ENCODE data around the gene SYS1. TPM values are rescaled to one million over a fixed set of nuclear protein-coding genes. Genes with fewer than 3 reads are reported as not detected.

Gene SYS1
- total RNA-seq, 6 donors from 2014 or later = 31.0 to 61.4 (median 50.7) TPM

DNA sequence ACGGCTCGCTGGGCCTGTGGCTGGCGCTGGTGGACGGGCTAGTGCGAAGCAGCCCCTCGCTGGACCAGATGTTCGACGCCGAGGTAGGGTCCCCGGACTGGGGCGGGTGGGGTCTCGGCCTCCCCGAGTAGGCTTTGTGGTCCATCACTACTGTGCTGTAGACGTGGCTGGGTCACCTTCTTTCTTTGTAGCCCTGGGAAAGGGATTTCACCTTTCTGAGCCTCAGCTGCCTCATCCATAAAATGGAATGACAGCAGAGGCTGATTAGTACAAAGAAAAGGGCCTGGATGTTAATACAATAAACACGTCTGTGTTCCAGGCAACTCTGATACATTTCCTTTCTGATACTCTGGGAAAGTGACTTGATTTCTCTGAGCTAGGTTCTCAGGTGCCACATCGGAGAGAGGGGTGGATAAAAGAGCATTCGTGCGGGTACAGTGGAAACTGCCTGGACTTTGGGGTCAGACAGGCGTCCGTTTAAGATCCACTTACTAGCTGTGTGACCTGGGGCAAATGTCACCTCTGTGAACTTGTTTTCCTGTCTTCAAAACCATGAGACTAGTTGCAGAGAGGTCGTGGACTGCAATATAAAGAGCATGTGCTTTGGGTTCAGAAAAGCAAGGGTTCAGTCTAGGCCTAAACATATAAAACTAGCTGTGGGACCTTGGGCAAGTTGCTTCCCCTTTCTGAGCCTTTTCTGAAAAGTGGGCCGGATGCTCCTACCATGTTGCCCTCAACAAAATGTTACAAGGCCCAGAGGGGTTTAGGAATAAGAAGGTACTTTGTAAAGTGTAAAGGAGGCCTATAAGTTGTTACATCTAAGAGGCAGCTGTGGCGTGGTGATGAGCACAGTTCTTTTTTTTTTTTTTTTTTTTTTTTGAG, 896 bp downstream of the SYS1 start:
- Histone ChIP-seq H3K4me1 (peaks cover 41 to 82% (median 50%) of the 10 kb centered on the region in 4 donors), H3K36me3 (peaks cover 7 to 34% (median 20%) of the 10 kb centered on the region in 4 donors), H3K27ac (peak overlapping the region; percentile 94 to 98 (median 96)), H3K4me3 (peak overlapping the region; percentile 53 to 81 (median 75)), H3K9me3 (no peaks in the 10 kb centered on the region), H3K27me3 (no peaks in the 10 kb centered on the region)
- no peak for TF ChIP-seq POLR2AphosphoS5 (IDR thresholded peaks at IDR 0.05)
- TF ChIP-seq POLR2A (IDR thresholded peaks at IDR 0.05) = no peak
- no peak for TF ChIP-seq EP300 (IDR thresholded peaks at IDR 0.05)
- TF ChIP-seq, protein P1, sequence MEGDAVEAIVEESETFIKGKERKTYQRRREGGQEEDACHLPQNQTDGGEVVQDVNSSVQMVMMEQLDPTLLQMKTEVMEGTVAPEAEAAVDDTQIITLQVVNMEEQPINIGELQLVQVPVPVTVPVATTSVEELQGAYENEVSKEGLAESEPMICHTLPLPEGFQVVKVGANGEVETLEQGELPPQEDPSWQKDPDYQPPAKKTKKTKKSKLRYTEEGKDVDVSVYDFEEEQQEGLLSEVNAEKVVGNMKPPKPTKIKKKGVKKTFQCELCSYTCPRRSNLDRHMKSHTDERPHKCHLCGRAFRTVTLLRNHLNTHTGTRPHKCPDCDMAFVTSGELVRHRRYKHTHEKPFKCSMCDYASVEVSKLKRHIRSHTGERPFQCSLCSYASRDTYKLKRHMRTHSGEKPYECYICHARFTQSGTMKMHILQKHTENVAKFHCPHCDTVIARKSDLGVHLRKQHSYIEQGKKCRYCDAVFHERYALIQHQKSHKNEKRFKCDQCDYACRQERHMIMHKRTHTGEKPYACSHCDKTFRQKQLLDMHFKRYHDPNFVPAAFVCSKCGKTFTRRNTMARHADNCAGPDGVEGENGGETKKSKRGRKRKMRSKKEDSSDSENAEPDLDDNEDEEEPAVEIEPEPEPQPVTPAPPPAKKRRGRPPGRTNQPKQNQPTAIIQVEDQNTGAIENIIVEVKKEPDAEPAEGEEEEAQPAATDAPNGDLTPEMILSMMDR (IDR thresholded peaks at IDR 0.05) = no peak
- ATAC-seq (ENCODE audit: low FRiP score in 2 of 2) (no peak), DNase-seq (peak in 1 of 2 donors; percentile 12)
- 20 to 26% methylated on average over 19 to 23 of the region's 23 CpGs for WGBS, 2 donors

DNA sequence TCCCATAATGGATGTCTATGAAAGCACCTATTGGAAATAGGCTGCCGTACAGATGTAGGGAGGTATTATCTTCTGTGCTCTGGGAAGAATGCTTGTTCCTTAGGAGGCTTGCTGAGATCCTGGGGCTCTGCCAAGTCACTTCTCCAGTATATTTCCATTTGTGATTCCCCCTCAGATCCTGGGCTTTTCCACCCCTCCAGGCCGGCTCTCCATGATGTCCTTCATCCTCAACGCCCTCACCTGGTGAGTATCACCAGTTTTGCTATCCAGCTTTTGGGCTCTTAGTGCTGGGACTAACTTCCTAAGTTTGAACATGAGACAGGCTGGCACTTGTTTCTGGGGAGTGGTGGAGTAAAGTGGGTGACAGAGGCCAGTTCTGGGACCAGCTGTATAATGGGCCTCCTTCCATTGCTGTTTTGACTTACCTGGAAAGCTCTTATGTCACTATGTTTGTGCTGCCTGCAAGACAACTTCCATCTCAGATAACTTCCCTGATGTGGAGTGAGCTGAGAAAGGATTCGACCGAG, 2.6 kb downstream of the SYS1 start:
- H3K27ac ChIP-seq = no peak overlapping the region
- 84 to 86% methylated on average over 5 of the region's 5 CpGs for WGBS, 2 donors
- TF ChIP-seq EP300 (IDR thresholded peaks at IDR 0.05) = no peak
- TF ChIP-seq POLR2A (IDR thresholded peaks at IDR 0.05) = no peak
- no peak for TF ChIP-seq POLR2AphosphoS5 (IDR thresholded peaks at IDR 0.05)
- TF ChIP-seq, protein P1 (IDR thresholded peaks at IDR 0.05) = no peak
- H3K27me3 ChIP-seq = no peaks in the 10 kb centered on the region
- no peaks in the 10 kb centered on the region for H3K9me3 ChIP-seq
- H3K4me1 ChIP-seq = peaks cover 24 to 69% (median 37%) of the 10 kb centered on the region in 4 donors
- DNase-seq = peak in 1 of 2 donors; percentile 8
- no peak for ATAC-seq (ENCODE audit: low FRiP score in 2 of 2)
- H3K36me3 ChIP-seq = peaks cover 7 to 34% (median 20%) of the 10 kb centered on the region in 4 donors
- H3K4me3 ChIP-seq = no peak overlapping the region

DNA sequence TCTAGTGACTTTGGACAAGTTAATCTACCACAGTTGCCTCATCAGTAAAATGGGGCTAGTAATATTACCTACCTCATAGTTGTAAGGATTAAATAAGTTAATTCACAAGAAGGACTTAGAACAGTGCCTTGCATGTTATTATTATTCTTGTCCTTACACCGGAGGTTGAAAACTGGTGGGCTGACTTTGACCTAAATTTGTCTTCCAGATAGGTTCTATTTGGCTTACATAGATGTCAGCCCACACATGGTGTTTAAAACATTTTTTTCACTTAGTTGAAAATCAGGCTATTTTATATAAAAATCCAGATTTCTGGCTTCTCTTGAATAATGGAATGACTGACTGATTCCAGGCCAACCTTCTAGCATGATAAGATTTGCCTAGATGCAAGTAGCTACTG, 3.2 kb downstream of the SYS1 start:
- Histone ChIP-seq H3K9me3 (no peaks in the 10 kb centered on the region), H3K4me1 (peaks cover 23 to 62% (median 35%) of the 10 kb centered on the region in 4 donors), H3K27ac (no peak overlapping the region), H3K4me3 (no peak overlapping the region), H3K27me3 (no peaks in the 10 kb centered on the region), H3K36me3 (peaks cover 7 to 34% (median 20%) of the 10 kb centered on the region in 4 donors)
- no peak for ATAC-seq (ENCODE audit: low FRiP score in 2 of 2)
- WGBS, 2 donors = 87 to 96% methylated on average over 1 of the region's 1 CpG
- TF ChIP-seq POLR2AphosphoS5 (IDR thresholded peaks at IDR 0.05) = no peak
- no peak for TF ChIP-seq EP300 (IDR thresholded peaks at IDR 0.05)
- TF ChIP-seq, protein P1 (IDR thresholded peaks at IDR 0.05) = no peak
- TF ChIP-seq POLR2A (IDR thresholded peaks at IDR 0.05) = no peak
- DNase-seq = no peak

DNA sequence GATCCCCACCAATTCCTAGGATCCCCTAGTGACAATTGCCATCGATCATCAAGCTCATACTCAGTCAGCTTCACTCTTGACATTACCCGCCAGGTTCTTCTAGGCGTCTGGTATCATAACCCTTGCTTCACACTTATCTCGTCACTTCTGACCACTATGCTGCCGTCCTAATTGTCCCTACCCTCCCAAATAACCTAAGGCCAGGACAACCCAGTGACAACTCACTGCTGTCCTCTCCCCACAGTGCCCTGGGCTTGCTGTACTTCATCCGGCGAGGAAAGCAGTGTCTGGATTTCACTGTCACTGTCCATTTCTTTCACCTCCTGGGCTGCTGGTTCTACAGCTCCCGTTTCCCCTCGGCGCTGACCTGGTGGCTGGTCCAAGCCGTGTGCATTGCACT, 3.7 kb downstream of the SYS1 start:
- no peak for ATAC-seq (ENCODE audit: low FRiP score in 2 of 2)
- peaks cover 23 to 59% (median 35%) of the 10 kb centered on the region in 4 donors for H3K4me1 ChIP-seq
- WGBS, 2 donors = 80 to 94% methylated on average over 11 of the region's 11 CpGs

More for the DNA sequence above, 3.7 kb downstream of the SYS1 start:
- H3K4me3 ChIP-seq = no peak overlapping the region
- H3K27me3 ChIP-seq = no peaks in the 10 kb centered on the region
- H3K9me3 ChIP-seq = no peaks in the 10 kb centered on the region
- no peak overlapping the region for H3K27ac ChIP-seq
- TF ChIP-seq POLR2AphosphoS5 (IDR thresholded peaks at IDR 0.05) (no peak), POLR2A (IDR thresholded peaks at IDR 0.05) (no peak), EP300 (IDR thresholded peaks at IDR 0.05) (no peak)
- TF ChIP-seq, protein P1 (IDR thresholded peaks at IDR 0.05) = no peak
- DNase-seq = peak in 1 of 2 donors; percentile 10
- H3K36me3 ChIP-seq = peaks cover 7 to 34% (median 20%) of the 10 kb centered on the region in 4 donors
